ENCODE measurements around the gene POLN. TPM values are rescaled to one million over a fixed set of nuclear protein-coding genes. Genes with fewer than 3 reads are reported as not detected.

POLN gene
- polyA plus RNA-seq, 2 of the 4 experiments (the other 2 are of a cell fraction), result 2.4 to 2.9 TPM

DNA sequence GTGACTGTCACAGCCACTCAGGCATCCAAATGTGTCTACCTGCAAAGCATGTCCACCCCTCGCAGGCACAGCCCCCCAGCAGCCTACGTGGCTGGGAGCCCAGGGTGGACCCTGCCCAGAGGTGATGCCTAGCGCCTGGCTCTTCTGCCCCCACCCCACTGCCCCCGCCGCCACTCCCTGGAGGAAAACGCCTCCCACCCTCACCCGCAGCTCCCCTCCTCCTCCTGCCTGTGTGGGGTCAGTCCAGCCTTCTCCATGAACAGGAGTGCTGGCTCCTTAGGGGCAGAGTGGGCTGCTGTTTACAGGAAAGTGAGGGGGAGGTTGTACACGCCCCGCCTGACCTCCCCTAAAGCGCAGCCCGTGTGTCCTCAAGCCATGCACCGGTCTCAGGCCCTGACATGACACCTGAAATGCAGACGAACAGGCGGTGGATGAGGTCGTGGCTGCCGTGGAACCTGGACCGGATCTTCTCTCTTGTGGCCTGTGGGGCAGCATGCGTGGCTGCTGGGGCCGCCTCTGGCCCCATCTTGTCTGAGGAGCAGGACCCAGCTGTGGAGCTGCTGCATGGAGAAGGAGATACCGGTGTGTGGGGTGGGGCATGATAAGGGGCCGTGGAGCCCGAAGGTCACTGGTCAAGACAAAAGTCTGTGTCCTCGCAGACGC lies 31.9 kb upstream of the POLN start:
- POLR2A ChIA-PET, result no interaction called here
- CTCF ChIA-PET, result interaction anchor here (1.2 kb wide), 1 partner anchor 168 kb away, joined by 3 read pairs; no protein-coding TSS in a partner anchor
- H3K4me2 ChIP-seq, result no peak overlapping the region
- DNase-seq (ENCODE audit: low read depth in 1 of 2, low spot score in 1 of 2) (no peak), FAIRE-seq (no peak), ATAC-seq (no peak; a peak in 1 of 6 replicates)
- H3K9me3 ChIP-seq, result no peaks in the 10 kb centered on the region
- H3K4me3 ChIP-seq, result no peak overlapping the region
- TF ChIP-seq POLR2AphosphoS2 (conservative IDR thresholded peaks at IDR 0.05; ENCODE audit: low read length) (no peak), HOXA7 (CRISPR knock-in tag; IDR thresholded peaks at IDR 0.05) (no peak), SMC3 (IDR thresholded peaks at IDR 0.05) (no peak), HEYL (CRISPR knock-in tag; IDR thresholded peaks at IDR 0.05) (no peak), KDM1A (IDR thresholded peaks at IDR 0.05; ENCODE audit: low read depth) (no peak), ELK1 (IDR thresholded peaks at IDR 0.05; ENCODE audit: low read depth, low read length) (no peak), MAZ (IDR thresholded peaks at IDR 0.05; ENCODE audit: borderline replicate concordance, low read depth, low read length) (no peak)
- TF ChIP-seq, protein P1, sequence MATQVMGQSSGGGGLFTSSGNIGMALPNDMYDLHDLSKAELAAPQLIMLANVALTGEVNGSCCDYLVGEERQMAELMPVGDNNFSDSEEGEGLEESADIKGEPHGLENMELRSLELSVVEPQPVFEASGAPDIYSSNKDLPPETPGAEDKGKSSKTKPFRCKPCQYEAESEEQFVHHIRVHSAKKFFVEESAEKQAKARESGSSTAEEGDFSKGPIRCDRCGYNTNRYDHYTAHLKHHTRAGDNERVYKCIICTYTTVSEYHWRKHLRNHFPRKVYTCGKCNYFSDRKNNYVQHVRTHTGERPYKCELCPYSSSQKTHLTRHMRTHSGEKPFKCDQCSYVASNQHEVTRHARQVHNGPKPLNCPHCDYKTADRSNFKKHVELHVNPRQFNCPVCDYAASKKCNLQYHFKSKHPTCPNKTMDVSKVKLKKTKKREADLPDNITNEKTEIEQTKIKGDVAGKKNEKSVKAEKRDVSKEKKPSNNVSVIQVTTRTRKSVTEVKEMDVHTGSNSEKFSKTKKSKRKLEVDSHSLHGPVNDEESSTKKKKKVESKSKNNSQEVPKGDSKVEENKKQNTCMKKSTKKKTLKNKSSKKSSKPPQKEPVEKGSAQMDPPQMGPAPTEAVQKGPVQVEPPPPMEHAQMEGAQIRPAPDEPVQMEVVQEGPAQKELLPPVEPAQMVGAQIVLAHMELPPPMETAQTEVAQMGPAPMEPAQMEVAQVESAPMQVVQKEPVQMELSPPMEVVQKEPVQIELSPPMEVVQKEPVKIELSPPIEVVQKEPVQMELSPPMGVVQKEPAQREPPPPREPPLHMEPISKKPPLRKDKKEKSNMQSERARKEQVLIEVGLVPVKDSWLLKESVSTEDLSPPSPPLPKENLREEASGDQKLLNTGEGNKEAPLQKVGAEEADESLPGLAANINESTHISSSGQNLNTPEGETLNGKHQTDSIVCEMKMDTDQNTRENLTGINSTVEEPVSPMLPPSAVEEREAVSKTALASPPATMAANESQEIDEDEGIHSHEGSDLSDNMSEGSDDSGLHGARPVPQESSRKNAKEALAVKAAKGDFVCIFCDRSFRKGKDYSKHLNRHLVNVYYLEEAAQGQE (IDR thresholded peaks at IDR 0.05), result no peak
- H3K4me1 ChIP-seq, result no peaks in the 10 kb centered on the region
- H3K27ac ChIP-seq, result no peak overlapping the region
- 71% methylated on average over 11 of the region's 24 CpGs for WGBS (ENCODE audit: missing lambda C conversion rate)

DNA sequence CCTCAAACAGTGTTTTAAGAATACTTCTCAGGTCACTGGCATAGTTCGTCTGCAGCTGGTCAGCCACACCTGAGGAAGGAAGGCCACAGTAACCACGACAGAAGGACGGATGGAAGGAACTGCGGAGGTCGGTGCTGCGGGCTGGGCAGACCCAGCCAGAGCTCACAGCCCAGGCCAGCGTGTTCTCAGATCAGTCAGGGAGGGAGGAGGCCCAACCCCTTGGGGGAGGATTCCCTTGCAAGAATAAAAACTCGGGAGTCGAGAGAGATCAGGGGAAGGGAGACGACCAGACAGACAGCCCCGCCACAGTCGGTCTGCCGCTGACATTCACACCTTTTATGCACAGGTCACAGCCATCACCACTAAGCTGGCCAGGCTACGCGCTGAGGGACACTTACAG lies 31.3 kb upstream of the POLN start:
- Histone ChIP-seq H3K4me1 (no peaks in the 10 kb centered on the region), H3K4me3 (no peak overlapping the region), H3K27ac (no peak overlapping the region), H3K9me3 (no peaks in the 10 kb centered on the region), H3K4me2 (no peak overlapping the region)
- TF ChIP-seq HMGXB4 (CRISPR knock-in tag; IDR thresholded peaks at IDR 0.05; ENCODE audit: borderline replicate concordance), result no peak
- no peak for TF ChIP-seq CEBPB (IDR thresholded peaks at IDR 0.05)
- TF ChIP-seq SREBF2 (IDR thresholded peaks at IDR 0.05), result no peak
- TF ChIP-seq PBX3 (IDR thresholded peaks at IDR 0.05), result no peak
- TF ChIP-seq HOXB13 (CRISPR knock-in tag; IDR thresholded peaks at IDR 0.05; ENCODE audit: low read depth), result no peak
- no peak for TF ChIP-seq TFCP2L1 (CRISPR knock-in tag; IDR thresholded peaks at IDR 0.05)
- TF ChIP-seq, protein P2, sequence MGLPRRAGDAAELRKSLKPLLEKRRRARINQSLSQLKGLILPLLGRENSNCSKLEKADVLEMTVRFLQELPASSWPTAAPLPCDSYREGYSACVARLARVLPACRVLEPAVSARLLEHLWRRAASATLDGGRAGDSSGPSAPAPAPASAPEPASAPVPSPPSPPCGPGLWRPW (IDR thresholded peaks at IDR 0.05), result no peak
- TF ChIP-seq HDAC2 (IDR thresholded peaks at IDR 0.05), result no peak
- no peak for TF ChIP-seq POLR2AphosphoS2 (conservative IDR thresholded peaks at IDR 0.05; ENCODE audit: low read length)
- TF ChIP-seq ESRRA (IDR thresholded peaks at IDR 0.05; ENCODE audit: borderline replicate concordance, low read length), result no peak
- TF ChIP-seq JUN (IDR thresholded peaks at IDR 0.05), result no peak
- TF ChIP-seq ZSCAN20 (CRISPR knock-in tag; IDR thresholded peaks at IDR 0.05), result no peak
- 83% methylated on average over 15 of the region's 15 CpGs for WGBS (ENCODE audit: missing lambda C conversion rate)
- ChIA-PET CTCF (no interaction called here), POLR2A (no interaction called here)
- no peak for FAIRE-seq
- no peak for ATAC-seq
- DNase-seq (ENCODE audit: low read depth in 1 of 2, low spot score in 1 of 2), result no peak
